Measurements from ENCODE around the gene RAD18.

DNA sequence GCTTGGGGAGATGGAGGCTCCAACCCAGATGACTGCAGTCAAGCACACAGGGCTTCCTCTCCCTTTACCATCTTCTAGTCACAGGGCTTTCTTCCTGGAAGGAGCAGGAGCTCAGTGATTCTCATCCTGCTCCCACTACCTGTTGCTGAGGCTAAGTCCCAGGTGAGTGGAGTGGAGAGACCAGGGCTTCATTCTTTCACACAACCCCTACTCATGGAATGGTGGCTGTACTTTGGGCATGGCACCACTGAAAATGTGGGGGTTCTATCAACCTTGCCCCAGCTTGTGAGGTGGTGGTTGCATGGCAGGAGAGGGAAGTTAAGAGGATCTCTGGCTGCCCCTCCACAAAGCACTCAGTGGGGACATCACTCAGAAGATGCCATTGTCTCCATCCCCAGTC lies 36.8 kb upstream of the RAD18 start:
- TF ChIP-seq, protein P1, sequence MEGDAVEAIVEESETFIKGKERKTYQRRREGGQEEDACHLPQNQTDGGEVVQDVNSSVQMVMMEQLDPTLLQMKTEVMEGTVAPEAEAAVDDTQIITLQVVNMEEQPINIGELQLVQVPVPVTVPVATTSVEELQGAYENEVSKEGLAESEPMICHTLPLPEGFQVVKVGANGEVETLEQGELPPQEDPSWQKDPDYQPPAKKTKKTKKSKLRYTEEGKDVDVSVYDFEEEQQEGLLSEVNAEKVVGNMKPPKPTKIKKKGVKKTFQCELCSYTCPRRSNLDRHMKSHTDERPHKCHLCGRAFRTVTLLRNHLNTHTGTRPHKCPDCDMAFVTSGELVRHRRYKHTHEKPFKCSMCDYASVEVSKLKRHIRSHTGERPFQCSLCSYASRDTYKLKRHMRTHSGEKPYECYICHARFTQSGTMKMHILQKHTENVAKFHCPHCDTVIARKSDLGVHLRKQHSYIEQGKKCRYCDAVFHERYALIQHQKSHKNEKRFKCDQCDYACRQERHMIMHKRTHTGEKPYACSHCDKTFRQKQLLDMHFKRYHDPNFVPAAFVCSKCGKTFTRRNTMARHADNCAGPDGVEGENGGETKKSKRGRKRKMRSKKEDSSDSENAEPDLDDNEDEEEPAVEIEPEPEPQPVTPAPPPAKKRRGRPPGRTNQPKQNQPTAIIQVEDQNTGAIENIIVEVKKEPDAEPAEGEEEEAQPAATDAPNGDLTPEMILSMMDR (IDR thresholded peaks at IDR 0.05), result no peak
- TF ChIP-seq POLR2A (IDR thresholded peaks at IDR 0.05) (no peak), POLR2AphosphoS5 (IDR thresholded peaks at IDR 0.05) (no peak)
